Uterus (tissue), 4 donors: Measurements from ENCODE around the gene GTF2H3. TPM values are rescaled to one million over a fixed set of nuclear protein-coding genes. Genes with fewer than 3 reads are reported as not detected.

Experiments used
- DNase-seq, 2 donors: peaks; one replicate each; pipeline ENCODE4 v3.0.0-alpha.2; 2019 to 2020
- H3K27ac ChIP-seq, 2 donors: fragments of 200-600 bp; sonication (generic); 1 replicate in 1 of 2; 2 replicates in 1 of 2; pipeline ENCODE4 v1.5.1; 2016 to 2018
- H3K27me3 ChIP-seq, 2 donors: fragments of 200-600 bp; sonication (generic); one replicate each; pipeline ENCODE4 v1.5.1; 2018 to 2019; ENCODE audit warnings: control low read depth in 1 of 2
- H3K36me3 ChIP-seq, 2 donors: fragments of 200-600 bp; sonication (generic); one replicate each; pipeline ENCODE4 v1.5.1; 2019; ENCODE audit warnings: control low read depth in 1 of 2
- H3K4me1 ChIP-seq, 2 donors: fragments of 200-600 bp; sonication (generic); one replicate each; pipeline ENCODE4 v1.5.1; 2018 to 2019; ENCODE audit warnings: control low read depth in 1 of 2
- H3K4me3 ChIP-seq, 2 donors: fragments of 200-600 bp; sonication (generic); 1 replicate in 1 of 2; 2 replicates in 1 of 2; pipeline ENCODE4 v1.5.1; 2018 to 2019; ENCODE audit warnings: mild to moderate bottlenecking in 1 of 2
- H3K9me3 ChIP-seq, 2 donors: fragments of 200-600 bp; sonication (generic); one replicate each; pipeline ENCODE4 v1.5.1; 2019; ENCODE audit warnings: control low read depth in 1 of 2
- CTCF ChIP-seq, 4 experiments: fragments of 200-600 bp in 2 of 4; fragments of 450-650 bp in 2 of 4; sonication (generic) in 2 of 4; IDR thresholded peaks; one replicate each; pipeline ENCODE4 v1.5.1; 2016 to 2019; ENCODE audit warnings: antibody characterized with exemption in 4 of 4, mild to moderate bottlenecking in 2 of 4, moderate library complexity in 1 of 4
- POLR2A ChIP-seq, 2 donors: fragments of 450-650 bp; IDR thresholded peaks; one replicate each; pipeline ENCODE4 v1.6.1; 2016; ENCODE audit warnings: antibody characterized with exemption in 2 of 2, mild to moderate bottlenecking in 1 of 2, moderate library complexity in 1 of 2
- intact Hi-C: fragments of 100-400 bp; cut with DNase I; formaldehyde crosslinking; loops from one replicate; pipeline ENCODE4 v1.15.1; 2023; ENCODE audit warnings: low total_unique reads
- total RNA-seq, 4 donors: library from RNA; depleted of rRNA in 3 of 4; stranded (reverse); fragments of >200 nt in 3 of 4; gene quantifications; one replicate each; pipeline versions ENCODE4 v1.1.0 to v1.2.4, GENCODE V29; 2014 to 2023
- donor health status: DM: yes; HTN: yes; CAD: no.

The GTF2H3 gene
- total RNA-seq, 4 donors from 2014 or later = 12.3 to 66.4 (median 31.1) TPM

- DNase-seq = no peak
- no peaks in the 10 kb centered on the region for H3K36me3 ChIP-seq
- TF ChIP-seq POLR2A (IDR thresholded peaks at IDR 0.05) = no peak
- intact Hi-C loops = no loop called here
- no peaks in the 10 kb centered on the region for H3K9me3 ChIP-seq
- H3K27ac ChIP-seq = no peak overlapping the region
- H3K4me3 ChIP-seq = no peak overlapping the region
- no peaks in the 10 kb centered on the region for H3K4me1 ChIP-seq
- H3K27me3 ChIP-seq = no peaks in the 10 kb centered on the region
These were observed 11.8 kb downstream of the GTF2H3 start for GRCh38 chr12:123645380-123645779.

- TF ChIP-seq CTCF (IDR thresholded peaks at IDR 0.05) = no peak
- TF ChIP-seq POLR2A (IDR thresholded peaks at IDR 0.05) = no peak
- Histone ChIP-seq H3K27me3 (no peaks in the 10 kb centered on the region), H3K4me3 (no peak overlapping the region), H3K36me3 (no peaks in the 10 kb centered on the region), H3K27ac (no peak overlapping the region), H3K9me3 (no peaks in the 10 kb centered on the region), H3K4me1 (no peaks in the 10 kb centered on the region)
- DNase-seq = no peak
- intact Hi-C loops = no loop called here
These were observed 12.2 kb downstream of the GTF2H3 start for GRCh38 chr12:123645878-123646277.

GRCh38 chr12:123648401-123648800 is 14.8 kb downstream of the GTF2H3 start:
- no peaks in the 10 kb centered on the region for H3K9me3 ChIP-seq

GRCh38 chr12:123654129-123654701 is 20.6 kb downstream of the GTF2H3 start:
- Histone ChIP-seq H3K27ac (no peak overlapping the region), H3K4me1 (no peaks in the 10 kb centered on the region), H3K27me3 (no peaks in the 10 kb centered on the region), H3K36me3 (no peaks in the 10 kb centered on the region), H3K9me3 (no peaks in the 10 kb centered on the region), H3K4me3 (no peak overlapping the region)
- DNase-seq = no peak
- TF ChIP-seq POLR2A (IDR thresholded peaks at IDR 0.05) (no peak), CTCF (IDR thresholded peaks at IDR 0.05) (no peak)
- intact Hi-C loops = no loop called here

More at GRCh38 chr12:123648401-123648800, 14.8 kb downstream of the GTF2H3 start:
- no peaks in the 10 kb centered on the region for H3K36me3 ChIP-seq
- TF ChIP-seq CTCF (IDR thresholded peaks at IDR 0.05) (no peak), POLR2A (IDR thresholded peaks at IDR 0.05) (no peak)
- DNase-seq = no peak
- H3K4me1 ChIP-seq = no peaks in the 10 kb centered on the region
- no peak overlapping the region for H3K4me3 ChIP-seq
- intact Hi-C loops = no loop called here
- H3K27me3 ChIP-seq = no peaks in the 10 kb centered on the region
- H3K27ac ChIP-seq = no peak overlapping the region

DNA sequence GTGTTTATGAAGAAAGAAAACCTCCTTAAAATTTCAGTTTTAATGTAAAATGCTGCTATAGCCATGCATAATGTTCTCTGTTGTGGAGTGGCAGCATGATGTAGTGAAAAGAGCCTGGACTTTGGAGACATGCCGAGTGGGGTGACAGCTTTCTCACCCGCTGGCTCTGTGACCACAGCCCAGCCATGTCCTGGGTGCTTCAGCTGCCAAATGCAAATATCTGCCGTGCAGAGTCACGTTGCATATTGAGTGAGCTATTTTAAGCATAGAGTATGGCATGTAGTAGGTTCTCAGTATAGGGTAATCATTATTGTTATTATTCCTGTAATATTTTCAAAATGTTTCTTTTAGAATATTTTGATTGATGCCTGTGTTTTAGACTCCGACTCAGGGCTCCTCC is 21.8 kb downstream of the GTF2H3 start:
- no peaks in the 10 kb centered on the region for H3K36me3 ChIP-seq
- no peak overlapping the region for H3K4me3 ChIP-seq

More for the DNA sequence above, 21.8 kb downstream of the GTF2H3 start:
- H3K9me3 ChIP-seq = no peaks in the 10 kb centered on the region
- intact Hi-C loops = no loop called here
- H3K27me3 ChIP-seq = no peaks in the 10 kb centered on the region
- TF ChIP-seq POLR2A (IDR thresholded peaks at IDR 0.05) = no peak
- no peak for TF ChIP-seq CTCF (IDR thresholded peaks at IDR 0.05)
- H3K27ac ChIP-seq = no peak overlapping the region
- no peak for DNase-seq
- no peaks in the 10 kb centered on the region for H3K4me1 ChIP-seq
